ENCODE measurements around the gene PIP5KL1.

Gene PIP5KL1

GRCh38 chr9:127931092-127931881 lies 710 bp upstream of the PIP5KL1 start:
- DNase-seq (ENCODE audit: low read depth in 2 of 3, low spot score in 1 of 3), result no peak

GRCh38 chr9:127929625-127929979 lies 975 bp downstream of the PIP5KL1 start:
- DNase-seq (ENCODE audit: low read depth in 2 of 3, low spot score in 1 of 3), result no peak

- DNase-seq (ENCODE audit: low read depth in 2 of 3, low spot score in 1 of 3), result no peak
Measured at GRCh38 chr9:127928676-127929624, 1.6 kb downstream of the PIP5KL1 start.

GRCh38 chr9:127927988-127928675 lies 2.4 kb downstream of the PIP5KL1 start:
- DNase-seq (ENCODE audit: low read depth in 2 of 3, low spot score in 1 of 3), result no peak

GRCh38 chr9:127927201-127927987 lies 3.2 kb downstream of the PIP5KL1 start:
- peak; percentile 45 to 66 (median 63) for DNase-seq (ENCODE audit: low read depth in 2 of 3, low spot score in 1 of 3)

GRCh38 chr9:127926906-127927200 lies 3.7 kb downstream of the PIP5KL1 start:
- no peak for DNase-seq (ENCODE audit: low read depth in 2 of 3, low spot score in 1 of 3)

- no peak for DNase-seq (ENCODE audit: low read depth in 2 of 3, low spot score in 1 of 3)
Measured at GRCh38 chr9:127925959-127926905, 4.3 kb downstream of the PIP5KL1 start.

- DNase-seq (ENCODE audit: low read depth in 2 of 3, low spot score in 1 of 3), result no peak
Measured at GRCh38 chr9:127924736-127925444, 5.7 kb downstream of the PIP5KL1 start.

GRCh38 chr9:127923771-127924170 lies 6.8 kb downstream of the PIP5KL1 start:
- DNase-seq (ENCODE audit: low read depth in 2 of 3, low spot score in 1 of 3), result no peak

- no peak for DNase-seq (ENCODE audit: low read depth in 2 of 3, low spot score in 1 of 3)
Measured at GRCh38 chr9:127923046-127923445, 7.5 kb downstream of the PIP5KL1 start.

- peak in 2 of 3 donors; percentile 60 to 90 for DNase-seq (ENCODE audit: low read depth in 2 of 3, low spot score in 1 of 3)
Measured at GRCh38 chr9:127921557-127922120, 8.9 kb downstream of the PIP5KL1 start.

GRCh38 chr9:127920794-127921193 lies 9.8 kb downstream of the PIP5KL1 start:
- no peak for DNase-seq (ENCODE audit: low read depth in 2 of 3, low spot score in 1 of 3)

GRCh38 chr9:127919253-127919815 lies 11.2 kb downstream of the PIP5KL1 start:
- DNase-seq (ENCODE audit: low read depth in 2 of 3, low spot score in 1 of 3), result no peak

- DNase-seq (ENCODE audit: low read depth in 2 of 3, low spot score in 1 of 3), result no peak
Measured at GRCh38 chr9:127918183-127919107, 12.1 kb downstream of the PIP5KL1 start.

- no peak for DNase-seq (ENCODE audit: low read depth in 2 of 3, low spot score in 1 of 3)
Measured at GRCh38 chr9:127917603-127918002, 13.0 kb downstream of the PIP5KL1 start.

GRCh38 chr9:127916720-127917581 lies 13.6 kb downstream of the PIP5KL1 start, which contains the start of gene ST6GALNAC4:
ST6GALNAC4 (minus strand) TSS chr9:127917041; CDS start chr9:127916419, 622 bp downstream.
- peak; percentile 91 to 99 (median 95) for DNase-seq (ENCODE audit: low read depth in 2 of 3, low spot score in 1 of 3)

Measured in stimulated activated CD4-positive, alpha-beta T cell treated with anti-CD3 and anti-CD28 coated beads, Interleukin-12 subunit alpha, Interleukin-12 subunit beta, amount 100 ng/mL, for 48 hours (primary cell).